Measurements from ENCODE around the gene CDH6. TPM values are rescaled to one million over a fixed set of nuclear protein-coding genes. Genes with fewer than 3 reads are reported as not detected.

CDH6 gene
- total RNA-seq, 1 donor from 2014 or later: 1.3 TPM

DNA sequence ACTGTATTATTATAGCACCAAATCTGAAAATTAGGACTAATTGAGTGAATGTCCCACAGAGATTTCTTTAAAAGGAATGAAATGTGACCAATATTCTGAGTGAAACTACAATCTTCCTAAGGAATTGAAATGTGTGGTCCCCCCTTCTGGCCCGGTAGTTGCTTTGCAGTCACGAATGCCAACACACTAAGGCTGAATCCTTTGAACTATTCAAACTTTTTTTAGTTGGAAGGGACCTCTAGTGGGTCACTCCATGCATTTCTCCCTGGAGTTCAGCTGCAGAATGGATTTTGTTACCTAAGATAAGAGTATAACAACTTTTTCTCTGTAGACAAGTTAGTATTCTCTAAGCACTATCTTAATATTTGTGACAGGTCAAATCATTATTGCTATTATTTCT is 2.8 kb downstream of the CDH6 start:
- ATAC-seq: no peak

DNA sequence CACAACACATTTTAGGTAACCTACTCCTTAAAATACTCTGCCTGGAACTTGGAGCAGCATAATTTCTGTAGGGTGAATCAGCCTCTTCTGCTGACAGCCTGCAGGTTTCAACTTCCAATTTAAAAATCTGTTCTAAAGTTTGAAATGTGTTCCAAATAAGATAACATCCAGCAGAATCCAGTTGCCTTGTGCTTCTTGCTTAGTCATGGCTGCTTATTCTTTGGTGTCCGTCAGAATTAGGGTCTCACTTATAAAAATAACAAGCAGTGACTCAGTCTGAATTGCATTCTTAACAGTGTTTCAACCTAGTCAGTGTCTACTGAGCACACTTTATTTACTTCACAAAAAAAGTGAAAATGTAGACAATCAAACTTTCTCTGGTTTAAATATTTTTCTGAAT is 3.7 kb downstream of the CDH6 start:
- no peak for DNase-seq (ENCODE audit: low spot score)
- ATAC-seq: no peak

More for the DNA sequence above, 2.8 kb downstream of the CDH6 start:
- no peak for DNase-seq (ENCODE audit: low spot score)

DNA sequence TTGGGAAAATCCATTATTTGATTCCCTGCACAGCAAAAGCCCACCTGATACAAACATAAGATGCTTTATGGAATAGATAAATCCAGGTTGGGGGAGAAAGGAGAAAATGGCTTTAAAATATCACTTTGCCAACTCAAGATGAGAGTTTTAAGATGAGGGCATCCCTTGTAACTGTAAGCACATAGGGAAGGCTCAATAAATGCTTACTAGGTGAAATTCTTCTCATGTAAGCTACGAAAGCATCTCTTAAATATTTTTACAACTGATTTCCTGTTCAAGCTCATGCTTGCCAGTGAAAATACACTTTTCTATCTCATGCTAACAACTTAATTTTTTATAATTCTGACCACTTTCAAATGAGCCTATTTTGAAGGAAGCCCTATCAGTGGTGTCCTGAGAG is 11.5 kb downstream of the CDH6 start:
- ATAC-seq (no peak), DNase-seq (ENCODE audit: low spot score) (no peak)

DNA sequence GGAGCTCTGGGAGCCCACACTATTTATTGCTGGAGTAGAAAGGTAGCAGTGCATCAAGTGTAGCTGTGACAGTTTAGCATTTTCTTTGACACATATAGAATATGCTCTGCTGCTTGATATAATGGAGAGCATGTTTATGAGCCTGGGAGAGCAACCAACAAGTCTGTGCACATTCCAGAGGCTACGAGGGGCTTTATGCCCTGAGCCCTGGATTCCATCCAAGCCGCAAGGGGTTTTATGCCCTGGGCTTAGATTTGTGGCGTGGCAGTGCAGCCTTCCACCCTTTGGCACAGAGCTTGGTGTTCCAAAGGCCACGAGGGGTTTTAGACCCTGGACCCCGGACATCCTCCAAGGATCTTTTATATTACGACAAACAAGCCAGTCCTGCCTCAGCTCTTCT is 14.6 kb downstream of the CDH6 start:
- ATAC-seq: no peak

DNA sequence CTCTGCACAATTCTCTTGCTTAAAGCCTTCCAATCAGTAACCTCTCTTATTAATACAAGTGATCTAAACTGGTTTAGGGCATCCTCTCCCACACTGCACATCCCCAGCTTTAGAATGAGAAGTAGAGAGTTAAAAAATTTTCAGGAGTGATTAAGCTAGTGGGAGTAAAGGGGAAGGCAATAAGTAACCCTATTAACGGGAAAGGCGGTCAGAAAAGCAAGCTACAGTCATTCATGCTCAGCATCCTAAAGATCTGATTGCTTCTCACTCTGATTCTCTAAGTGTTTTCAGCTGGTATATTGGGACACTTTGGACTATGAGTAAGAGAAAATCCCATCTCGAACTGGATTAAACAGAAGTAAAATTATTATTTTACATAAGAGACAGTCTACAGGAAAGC is 15.8 kb downstream of the CDH6 start:
- no peak for DNase-seq (ENCODE audit: low spot score)
- no peak for ATAC-seq

More for the DNA sequence above, 14.6 kb downstream of the CDH6 start:
- no peak for DNase-seq (ENCODE audit: low spot score)

DNA sequence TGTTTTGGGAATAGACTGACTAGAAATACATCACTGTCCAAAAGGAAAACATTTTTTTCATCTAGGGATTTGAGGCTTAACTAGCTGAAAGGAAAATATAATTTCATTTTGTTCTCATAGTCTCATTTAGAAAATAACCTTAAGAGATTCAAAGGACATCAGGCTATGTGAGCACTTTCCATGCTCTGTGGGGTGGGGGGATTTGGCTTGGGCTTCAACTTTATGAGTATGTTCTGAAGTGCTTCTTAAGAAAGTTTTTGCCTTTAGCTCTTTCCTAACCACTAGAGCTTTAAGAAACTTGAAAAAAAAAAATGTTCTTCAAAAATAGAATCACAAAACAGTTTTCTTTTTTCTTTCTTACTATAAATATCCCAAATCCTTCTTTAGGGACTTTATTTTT is 17.6 kb downstream of the CDH6 start:
- DNase-seq (ENCODE audit: low spot score) (no peak), ATAC-seq (no peak)

DNA sequence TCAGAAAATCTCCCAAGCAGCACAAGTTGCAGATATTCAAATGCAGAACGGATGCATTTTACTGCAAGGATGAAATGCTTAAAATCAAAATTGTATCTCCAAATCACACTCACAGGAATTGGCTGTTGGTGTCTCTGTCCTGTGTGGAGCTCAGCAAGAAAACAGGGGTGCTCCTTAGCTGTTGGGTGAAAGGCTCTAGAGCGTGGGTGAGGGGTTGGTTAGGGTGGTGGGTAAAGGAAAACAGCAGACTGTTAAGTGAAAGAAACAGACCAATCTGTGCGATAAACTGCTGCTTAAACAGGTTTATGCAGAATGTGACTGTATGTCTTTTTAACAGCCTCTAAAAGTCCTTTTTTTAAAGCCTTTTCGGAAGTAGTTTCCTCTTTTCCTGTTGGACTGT is 19.8 kb downstream of the CDH6 start:
- DNase-seq (ENCODE audit: low spot score) (no peak), ATAC-seq (no peak)

DNA sequence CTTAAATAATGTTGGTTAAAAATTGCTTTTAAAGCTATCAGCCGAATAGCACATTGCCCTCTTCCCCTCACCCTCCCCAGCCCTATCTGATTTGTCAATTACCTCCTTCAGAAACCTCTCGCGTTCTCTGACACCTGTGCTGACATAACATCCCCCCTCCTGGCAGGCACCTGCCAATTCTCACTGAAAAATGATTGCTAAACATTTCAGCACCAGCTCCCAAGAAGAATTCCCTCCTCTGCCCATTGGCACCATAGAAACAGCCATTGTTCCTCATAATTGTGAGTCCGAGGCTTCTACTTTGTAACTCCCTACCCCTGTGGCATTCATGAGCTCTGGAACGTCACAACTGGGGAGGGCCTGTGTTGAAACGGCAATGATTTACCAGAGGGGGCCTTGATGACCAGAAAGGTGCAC is 20.2 kb downstream of the CDH6 start:
- ATAC-seq (no peak), DNase-seq (ENCODE audit: low spot score) (no peak)

DNA sequence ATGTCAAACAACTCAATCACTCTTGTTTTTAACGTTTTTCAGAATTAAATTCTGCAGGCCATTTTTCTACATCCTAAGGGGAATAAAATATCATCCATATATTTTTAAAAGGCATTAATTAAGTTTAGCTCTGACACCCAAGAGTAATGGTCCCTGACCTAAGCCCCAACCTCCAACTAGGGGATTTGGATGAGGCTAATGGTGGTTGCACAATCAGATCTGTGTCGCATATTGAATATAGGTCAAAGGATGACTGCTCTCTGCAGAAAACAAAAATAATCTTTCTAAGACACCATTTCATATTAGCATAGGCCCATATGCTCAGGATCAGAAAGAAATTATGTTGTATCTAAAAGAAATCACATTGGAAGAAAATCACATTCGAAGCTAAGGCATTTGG is 20.7 kb downstream of the CDH6 start:
- ATAC-seq (no peak), DNase-seq (ENCODE audit: low spot score) (no peak)

DNA sequence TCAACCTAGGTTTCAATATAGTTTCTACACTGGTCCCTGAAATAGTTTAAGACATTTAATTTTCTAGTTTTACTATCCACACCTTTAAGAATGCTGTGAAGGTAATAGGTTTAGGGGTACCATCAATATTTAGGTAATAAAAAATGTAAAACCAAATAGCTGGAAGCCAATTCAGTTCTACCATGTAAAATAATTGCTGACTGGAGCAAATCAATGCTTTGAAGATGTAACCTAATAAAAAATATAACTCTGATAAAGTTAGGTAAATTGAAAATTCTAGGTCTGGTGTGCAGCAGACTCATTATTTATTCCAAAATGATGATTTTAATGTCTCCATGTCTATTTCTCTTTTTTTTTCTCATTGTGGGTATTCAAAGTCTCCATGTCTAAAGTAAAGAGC is 21.8 kb downstream of the CDH6 start:
- ATAC-seq: no peak
- DNase-seq (ENCODE audit: low spot score): no peak

DNA sequence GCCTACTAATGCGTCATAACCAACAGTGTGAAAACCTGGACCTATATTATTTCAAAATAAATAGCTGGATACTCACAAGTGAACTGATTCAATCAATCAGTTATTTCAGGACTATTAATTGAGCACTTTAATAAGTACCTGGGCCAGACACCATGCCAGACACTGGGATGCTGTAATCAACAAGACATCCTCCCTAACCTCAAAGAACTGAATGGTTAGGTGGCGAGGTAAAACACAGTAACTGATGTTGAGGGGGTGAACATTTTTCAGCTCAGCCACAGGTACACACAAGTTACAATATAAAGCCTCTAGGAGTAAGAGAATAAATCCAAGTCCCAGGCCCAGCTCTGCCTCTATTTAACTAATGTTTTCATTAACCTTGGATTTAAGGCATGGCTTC is 24.0 kb downstream of the CDH6 start:
- ATAC-seq: no peak

DNA sequence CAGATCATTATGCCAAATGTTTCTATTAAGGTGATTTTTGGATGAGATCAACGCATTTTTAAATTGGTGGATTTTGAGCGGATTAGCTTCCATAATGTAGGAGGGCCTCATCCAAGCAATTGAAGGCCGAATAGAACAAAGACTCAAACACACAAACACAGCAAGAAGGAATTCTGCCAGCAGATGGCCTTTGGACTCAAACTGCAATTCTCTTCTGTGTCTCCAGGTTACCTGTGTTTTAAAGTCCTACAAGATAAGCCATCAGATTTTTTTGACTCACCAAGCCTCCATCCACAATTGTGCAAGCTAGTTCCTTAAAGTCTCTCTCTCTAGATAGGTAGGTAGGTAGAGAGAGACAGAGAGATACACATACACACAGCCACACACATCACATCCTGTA is 25.5 kb downstream of the CDH6 start:
- ATAC-seq (peak; percentile 34), DNase-seq (ENCODE audit: low spot score) (no peak)

More for the DNA sequence above, 24.0 kb downstream of the CDH6 start:
- DNase-seq (ENCODE audit: low spot score): no peak

DNA sequence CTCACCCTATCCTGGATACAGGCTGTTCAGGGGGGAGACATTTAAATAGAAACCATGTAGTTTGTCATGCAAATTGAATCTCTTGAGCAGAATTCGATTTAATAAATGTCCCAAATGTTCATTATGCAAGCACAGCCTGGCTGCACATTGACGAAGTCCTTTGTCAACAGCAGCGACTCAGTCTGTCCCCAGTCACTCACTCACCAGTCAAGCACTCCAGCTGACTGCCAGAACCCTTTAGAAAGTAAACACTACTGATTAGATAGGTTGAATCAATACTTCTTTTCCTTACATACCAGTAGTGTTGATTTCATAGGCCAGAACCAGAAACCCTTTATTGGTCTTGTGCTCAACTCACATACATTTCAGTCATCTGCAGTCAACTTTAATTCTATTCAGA is 27.5 kb downstream of the CDH6 start:
- peak; percentile 62 for ATAC-seq
- no peak for DNase-seq (ENCODE audit: low spot score)

DNA sequence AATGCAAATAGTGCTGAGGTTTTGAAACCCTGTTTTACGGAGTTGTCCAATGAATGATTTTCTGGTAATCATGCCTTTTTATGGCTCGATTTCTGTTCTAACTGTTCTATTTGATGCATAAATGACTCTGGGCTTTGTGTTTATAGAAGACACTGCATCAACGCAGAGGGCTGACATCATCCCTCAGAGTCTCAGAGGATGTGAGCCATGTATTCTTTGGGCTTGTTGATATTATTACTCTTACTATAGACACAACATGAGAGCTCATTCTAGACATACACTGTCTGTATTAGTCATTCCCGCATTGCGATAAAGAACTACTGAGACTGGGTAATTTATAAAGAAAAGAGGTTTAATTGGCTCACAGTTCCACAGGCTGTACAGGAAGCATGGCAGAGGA is 31.6 kb downstream of the CDH6 start:
- ATAC-seq: no peak
- no peak for DNase-seq (ENCODE audit: low spot score)

DNA sequence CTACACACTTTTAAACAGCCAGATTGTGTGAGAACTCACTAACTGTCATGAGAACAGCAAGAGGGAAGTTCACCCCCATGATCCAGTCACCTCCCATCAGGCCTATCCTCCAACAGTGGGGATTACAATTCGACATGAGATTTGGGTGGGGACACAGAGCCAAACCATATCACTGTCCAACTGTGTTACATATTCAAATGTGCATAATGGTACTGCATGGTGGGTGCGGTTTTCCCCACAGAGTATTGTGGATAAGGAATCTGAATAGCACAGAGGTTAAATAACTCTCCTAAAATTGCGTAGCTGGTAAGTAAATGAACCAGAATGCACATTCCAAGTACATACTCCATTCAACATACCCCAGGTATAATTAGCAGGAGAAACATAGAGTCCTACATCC is 32.1 kb downstream of the CDH6 start:
- DNase-seq (ENCODE audit: low spot score) (no peak), ATAC-seq (no peak)

DNA sequence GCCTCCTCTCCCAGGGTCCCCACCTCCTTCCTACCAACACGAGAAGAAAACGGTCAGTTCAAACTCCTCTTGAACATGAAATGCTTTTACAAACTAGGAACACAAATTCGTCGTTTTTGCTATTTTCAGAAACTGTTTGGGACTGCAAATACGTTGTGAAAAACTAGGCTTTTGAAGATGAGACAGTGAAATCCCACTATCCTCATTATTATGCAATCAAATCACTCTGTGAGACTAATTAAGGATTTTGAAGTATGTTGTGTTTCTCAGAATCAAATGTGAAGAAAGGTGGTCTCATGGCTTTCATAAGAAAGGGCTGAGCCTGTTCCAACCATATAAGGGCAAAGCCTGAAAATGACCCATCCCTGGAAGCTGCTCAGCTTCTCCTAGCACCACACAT is 33.2 kb downstream of the CDH6 start:
- ATAC-seq (no peak), DNase-seq (ENCODE audit: low spot score) (no peak)

DNA sequence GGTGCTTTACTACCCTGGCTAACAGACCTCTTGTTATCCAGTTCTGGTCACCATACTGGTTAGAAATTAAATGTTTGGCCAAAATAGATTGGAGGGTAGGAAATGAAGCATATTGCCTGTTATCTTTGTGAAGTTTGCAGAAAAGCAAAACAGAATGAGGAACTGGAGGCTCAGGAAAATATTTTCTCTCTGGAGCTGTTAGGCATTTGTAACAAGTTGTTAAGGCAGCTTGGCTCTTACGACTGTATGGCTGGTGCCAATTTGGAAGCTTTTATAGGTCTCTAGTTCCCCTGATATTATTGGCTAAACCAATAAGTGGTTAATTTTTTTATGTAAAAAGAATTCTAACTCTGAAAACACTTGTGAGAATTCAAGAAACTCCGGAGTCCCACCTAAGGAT is 35.8 kb downstream of the CDH6 start:
- ATAC-seq: no peak
- DNase-seq (ENCODE audit: low spot score): no peak

DNA sequence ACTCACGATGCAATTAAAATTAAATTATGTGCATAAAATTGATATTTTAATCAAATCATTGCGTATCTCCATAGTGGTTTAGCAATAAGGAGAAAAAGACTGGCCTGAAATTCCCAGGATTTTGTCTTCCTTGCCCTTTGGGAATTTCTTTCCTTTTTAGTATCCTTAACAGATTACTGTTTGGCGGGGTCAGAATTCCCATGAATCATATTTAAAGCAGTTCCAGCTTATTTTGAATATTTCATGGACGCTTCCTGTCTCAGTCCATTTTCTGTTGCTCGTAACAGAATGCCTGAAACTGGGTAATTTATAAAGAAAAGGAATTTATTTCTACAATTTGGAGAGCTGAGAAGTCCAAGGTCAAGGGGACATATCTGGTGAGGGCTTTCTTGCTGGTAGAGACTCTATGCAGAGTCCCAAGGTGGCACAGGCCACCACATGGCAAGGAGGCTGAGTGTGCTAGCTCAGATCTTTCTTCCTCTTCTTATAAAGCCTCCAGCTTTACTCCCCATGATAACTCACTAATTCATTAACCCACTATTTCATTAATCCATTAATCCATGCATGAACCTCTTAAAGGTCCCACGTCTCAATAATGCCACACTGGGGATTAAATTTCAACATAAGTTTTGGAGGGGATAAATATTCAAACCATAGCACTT is 37.8 kb downstream of the CDH6 start:
- DNase-seq (ENCODE audit: low spot score): no peak
- no peak for ATAC-seq

DNA sequence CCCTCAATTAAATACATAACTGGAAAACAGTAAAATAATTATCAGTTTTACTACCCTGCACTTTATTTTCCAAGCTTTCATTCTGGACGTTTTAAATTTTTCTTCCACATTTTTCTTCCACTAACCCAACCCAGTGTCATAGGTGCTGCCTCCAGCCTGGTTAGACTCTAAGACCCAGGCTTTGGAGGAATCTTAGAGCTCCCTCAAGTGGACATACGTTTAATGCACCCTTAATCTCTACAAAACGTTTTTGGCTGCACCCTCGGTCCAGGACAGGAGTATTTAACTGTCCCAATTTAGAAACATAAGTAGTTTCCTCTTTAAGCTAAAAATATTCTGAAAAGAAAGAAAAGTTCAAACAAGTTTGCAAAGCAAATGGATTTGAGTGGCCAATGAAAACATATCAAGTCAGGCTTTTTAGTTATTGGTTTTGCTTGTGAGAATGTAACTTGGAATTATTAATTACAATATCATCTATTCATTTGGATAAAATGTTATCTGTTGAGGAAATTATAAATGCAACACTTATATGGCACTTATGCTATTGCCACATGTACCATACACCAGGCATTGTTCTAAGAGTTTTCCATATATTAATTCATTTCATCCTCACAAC is 38.9 kb downstream of the CDH6 start:
- DNase-seq (ENCODE audit: low spot score) (no peak), ATAC-seq (peak; percentile 98)

DNA sequence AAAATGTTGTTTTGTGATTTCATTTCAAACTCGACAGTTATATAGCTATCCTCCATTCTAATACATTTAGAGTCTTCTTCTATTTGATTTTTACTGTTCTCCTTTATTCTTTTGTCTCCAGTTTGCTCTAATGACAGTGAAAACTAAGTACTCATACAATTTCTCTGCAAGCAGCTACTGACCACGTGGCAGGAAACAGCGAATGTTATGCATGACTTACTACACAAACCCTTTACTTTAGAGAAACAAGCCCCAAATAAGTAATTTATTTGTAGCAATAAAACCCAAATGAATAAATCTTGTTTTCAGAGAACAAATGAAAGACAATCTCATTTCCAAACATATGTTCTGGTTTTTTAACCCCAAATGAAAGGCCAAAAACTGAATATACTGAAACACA is 41.9 kb downstream of the CDH6 start:
- DNase-seq (ENCODE audit: low spot score): no peak
- ATAC-seq: no peak

DNA sequence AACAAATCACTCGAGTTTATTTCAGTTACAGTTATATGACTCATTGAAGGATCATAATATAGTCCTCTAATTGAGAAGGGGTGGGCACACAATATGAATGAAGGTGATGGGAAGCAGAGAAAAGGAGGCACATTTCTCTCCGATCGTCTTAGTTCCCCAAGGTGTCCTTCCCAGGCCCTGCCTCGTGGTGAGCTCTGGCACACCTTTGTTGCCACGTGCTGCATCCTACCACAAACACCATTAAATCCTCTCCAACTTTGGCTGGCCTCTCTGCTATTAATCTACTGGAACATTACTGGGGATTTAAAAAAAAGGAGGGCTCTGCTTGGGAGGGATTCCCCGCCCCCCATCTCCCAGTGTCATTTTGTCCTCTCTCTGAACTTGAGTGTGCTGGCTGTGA is 42.9 kb downstream of the CDH6 start:
- DNase-seq (ENCODE audit: low spot score): no peak
- ATAC-seq: no peak

DNA sequence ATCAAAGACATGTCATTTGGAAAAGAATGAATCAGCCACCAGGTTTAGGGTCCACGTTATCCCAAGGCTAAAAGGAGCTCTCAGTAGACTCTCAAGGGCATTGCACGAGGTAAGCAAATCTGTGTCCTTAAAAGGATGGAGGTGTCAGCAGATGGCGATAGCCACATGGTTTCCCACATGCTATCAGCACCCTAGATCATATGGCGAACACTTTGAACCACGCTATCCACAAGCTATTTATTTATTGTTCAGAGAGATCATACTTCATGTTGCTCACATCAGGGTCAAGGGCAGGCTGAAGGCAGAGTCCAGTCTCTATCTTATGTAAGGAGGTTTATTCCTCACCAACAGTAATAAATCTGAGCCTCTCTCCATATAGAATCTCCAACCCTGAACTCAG is 43.7 kb downstream of the CDH6 start:
- DNase-seq (ENCODE audit: low spot score): no peak
- ATAC-seq: no peak

DNA sequence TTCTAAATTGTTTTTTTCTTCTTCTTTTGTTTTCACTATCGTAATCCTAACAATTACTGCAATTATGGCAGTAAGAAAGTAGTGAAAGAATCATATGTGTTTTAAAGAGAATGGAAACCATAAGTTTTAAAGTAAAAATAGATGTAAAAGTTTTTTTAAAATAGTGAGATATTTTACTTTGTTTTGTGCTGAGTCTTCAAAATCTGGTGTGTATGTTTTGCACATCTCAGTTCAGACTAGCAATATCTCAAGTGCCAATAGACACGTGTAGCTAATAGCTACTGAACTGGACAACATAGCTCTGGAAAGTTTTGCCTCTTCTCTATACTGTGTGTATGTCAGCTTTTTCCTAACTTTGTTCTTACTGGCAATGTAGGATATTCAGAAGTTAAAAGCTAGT is 45.0 kb downstream of the CDH6 start:
- ATAC-seq: no peak
- DNase-seq (ENCODE audit: low spot score): no peak
